ENCODE measurements around the gene CNIH3.

The CNIH3 gene

GRCh38 chr1:224767676-224768075 lies 151.6 kb downstream of the CNIH3 start:
- DNase-seq (ENCODE audit: low spot score), result no peak

DNA sequence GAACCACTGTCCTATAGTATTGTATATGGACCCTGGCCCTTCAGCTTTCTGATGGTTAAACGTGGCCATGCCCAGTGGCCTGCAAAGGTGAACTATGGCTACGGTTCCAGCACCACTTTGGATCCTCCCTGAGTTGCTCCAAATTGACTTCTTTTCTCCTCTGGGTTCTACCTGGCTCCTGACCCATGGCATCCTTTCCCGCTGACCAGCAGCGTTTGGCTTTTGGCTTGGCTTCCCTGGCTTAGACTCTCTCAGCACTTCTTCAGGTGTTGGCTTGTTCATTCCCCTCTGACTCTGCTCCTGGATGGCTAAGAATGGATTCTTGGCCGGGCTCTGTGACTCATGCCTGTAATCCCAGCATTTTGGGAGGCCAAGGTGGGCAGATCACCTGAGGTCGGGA lies 152.9 kb downstream of the CNIH3 start:
- no peak for DNase-seq (ENCODE audit: low spot score)

More at GRCh38 chr1:224767676-224768075, 151.6 kb downstream of the CNIH3 start:
- FAIRE-seq, result no peak

DNA sequence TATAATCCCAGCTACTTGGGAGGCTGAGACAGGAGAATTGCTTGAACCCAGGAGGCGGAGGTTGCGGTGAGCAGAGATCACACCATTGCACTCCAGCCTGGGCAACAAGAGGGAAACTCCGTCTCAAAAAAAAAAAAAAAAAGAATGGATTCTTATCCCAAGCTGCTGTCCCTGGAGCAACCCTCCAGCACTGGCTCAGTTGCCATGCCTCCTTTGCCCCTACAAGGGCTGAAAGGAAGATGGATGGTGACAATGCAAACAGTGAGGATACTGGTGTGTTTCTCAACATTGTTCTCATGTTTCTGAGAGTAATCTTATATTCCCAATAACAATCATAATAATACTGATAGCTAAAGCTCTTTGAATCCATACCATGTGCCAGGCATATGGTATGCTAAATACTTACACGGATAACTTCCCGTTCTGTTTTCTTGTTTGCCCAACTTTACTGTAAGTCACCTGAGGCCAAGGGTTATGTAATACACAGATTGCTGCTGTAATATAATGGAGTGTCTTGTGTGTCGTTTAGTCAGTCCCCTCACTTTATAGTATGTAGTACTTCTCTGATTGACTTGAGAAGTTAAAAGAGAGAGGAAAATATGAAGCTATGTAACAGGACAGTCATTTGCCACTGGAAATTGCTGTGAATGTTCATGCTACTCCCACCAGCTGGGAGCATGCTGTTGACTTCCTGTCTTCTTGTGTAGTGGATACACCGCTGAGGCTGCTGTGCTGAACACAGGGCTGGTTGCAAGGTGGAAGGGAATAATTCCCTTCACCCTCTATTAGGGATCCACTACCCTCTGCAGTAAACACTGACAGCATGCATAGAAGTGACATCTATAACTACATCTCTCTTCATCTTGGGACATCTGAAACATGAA lies 153.6 kb downstream of the CNIH3 start:
- FAIRE-seq (no peak), DNase-seq (ENCODE audit: low spot score) (no peak)

More for the DNA sequence above, 152.9 kb downstream of the CNIH3 start:
- no peak for FAIRE-seq

DNA sequence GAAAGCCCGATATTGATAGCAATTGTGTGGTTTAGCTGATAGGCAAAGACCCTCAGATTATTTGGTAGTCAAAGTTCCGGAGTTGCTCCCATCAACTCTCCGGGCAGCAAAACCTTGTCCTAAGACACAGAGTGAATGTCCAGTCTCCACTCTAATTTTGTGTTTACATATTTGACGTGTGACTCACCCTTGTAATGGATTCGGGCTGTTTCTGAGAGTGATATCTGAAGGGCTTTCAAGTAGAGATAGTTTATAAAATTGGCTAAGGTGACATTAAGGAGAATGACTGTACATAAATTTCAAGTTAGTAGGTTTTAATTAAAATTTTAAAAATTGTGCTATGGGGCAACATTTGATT lies 154.2 kb downstream of the CNIH3 start:
- FAIRE-seq (no peak), DNase-seq (ENCODE audit: low spot score) (peak; percentile 51)

DNA sequence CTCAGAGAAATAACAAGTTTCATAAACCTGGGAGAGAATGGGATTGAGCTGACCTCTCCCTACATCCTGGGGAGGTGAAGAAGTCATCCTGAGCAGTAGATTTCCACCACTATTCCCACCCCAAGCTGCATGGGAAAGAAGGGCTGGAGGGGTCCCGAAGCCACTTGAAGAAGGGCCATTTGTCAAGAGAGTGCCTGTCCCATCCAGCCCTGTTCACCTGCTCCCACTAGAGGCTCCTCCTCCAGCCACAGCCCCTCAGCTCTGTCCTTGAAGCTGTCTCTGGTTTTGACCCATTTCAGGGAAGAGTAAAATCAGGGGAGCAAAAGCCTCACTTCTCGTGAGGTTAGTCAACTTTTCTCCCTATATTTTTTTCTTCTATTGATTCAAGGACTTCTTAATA lies 157.5 kb downstream of the CNIH3 start:
- DNase-seq (ENCODE audit: low spot score) (no peak), FAIRE-seq (no peak)

DNA sequence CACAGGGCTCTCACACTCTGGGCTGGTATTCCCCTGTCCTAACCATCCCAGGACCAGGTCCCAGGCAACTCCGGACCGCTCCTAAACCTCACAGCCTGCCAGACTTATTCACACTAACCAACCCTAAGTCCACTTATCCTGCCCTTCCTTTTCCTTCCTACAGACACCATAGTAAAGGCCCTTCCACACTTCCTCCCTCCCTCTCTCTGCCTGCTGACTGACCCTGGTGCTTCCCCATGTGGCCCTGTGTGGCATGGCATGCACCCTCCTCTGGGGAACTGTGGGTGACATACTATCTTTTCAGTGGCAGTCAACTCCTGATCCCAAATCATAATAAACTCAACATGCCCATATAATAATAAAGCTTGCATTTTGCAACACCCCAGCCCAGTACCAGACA lies 158.3 kb downstream of the CNIH3 start:
- DNase-seq (ENCODE audit: low spot score) (no peak), FAIRE-seq (peak; percentile 48)

- no peak for FAIRE-seq
- no peak for DNase-seq (ENCODE audit: low spot score)
These were observed 161.1 kb downstream of the CNIH3 start for GRCh38 chr1:224777180-224777579.

GRCh38 chr1:224779536-224779935 lies 163.4 kb downstream of the CNIH3 start:
- DNase-seq (ENCODE audit: low spot score) (no peak), FAIRE-seq (no peak)

DNA sequence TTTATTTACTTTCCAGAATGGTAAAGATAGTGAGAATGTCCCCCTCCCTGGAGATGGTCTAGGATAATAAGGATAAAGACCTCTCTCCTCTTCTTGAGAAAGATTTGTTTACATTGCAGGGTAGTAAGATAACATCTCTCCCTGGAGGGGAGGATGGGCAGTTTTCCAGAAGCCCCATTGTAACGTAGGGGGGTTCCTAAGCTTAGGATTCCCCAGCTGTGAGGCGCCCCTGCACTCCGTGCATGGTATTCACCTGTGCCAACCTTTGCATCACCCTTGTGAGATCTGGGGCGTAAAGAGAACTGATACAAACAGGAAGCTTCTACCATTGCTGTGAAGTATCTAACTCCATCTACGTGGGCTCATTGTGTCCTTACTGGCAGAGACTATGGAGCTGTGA lies 164.6 kb downstream of the CNIH3 start:
- FAIRE-seq (no peak), DNase-seq (ENCODE audit: low spot score) (no peak)

DNA sequence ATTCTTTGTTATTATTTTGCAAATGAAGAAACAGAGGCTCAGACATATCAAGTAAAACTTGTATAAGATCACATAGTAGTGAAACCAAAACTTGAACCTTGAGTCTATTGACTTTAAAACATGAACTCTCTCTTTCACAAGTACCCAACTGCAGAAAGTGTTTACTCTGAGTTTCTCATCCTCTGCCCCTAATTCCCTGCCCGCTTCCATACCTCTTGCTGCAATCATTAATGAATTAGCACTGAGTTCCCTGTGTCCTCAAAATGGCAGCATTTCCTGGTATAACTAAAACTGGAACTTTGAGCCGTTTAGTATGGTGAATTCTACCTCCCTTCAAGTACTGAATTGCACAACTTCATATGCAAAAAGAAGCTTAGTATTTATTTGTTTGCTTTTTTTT lies 165.7 kb downstream of the CNIH3 start:
- DNase-seq (ENCODE audit: low spot score) (no peak), FAIRE-seq (no peak)

GRCh38 chr1:224782281-224783000 lies 166.3 kb downstream of the CNIH3 start:
- no peak for FAIRE-seq
- no peak for DNase-seq (ENCODE audit: low spot score)

DNA sequence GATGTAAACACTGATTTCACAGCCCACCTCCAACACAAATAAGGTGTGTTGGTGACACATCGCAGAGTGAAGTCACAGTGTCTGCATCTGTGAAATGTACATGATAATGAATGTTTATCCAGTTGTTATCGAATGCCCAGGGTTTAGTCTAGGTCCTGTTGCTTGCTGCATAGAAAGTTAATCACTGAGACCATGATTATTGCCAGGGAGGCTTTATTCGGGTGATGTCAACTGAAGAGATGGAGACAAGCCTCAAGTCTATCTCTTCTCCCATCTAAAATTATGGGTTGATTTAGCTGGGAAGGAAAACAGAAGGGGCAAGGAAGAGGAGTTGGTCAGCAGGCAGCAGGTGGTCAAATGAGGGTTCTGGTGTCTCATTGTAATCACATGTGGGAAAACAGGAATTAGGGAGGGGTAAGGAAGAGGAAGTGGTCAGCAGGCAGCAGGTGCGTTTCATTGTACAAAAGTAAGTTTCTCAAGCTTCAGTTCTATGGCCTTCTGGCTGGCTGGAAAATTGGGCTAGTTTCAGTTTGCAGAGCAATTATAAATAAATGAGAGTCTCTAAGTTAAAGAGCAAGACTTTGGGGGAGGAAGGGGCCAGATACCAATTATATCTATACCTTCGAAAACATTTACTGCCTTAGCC lies 167.0 kb downstream of the CNIH3 start:
- no peak for DNase-seq (ENCODE audit: low spot score)
- FAIRE-seq, result no peak

GRCh38 chr1:224784265-224785039 lies 168.3 kb downstream of the CNIH3 start:
- FAIRE-seq (no peak), DNase-seq (ENCODE audit: low spot score) (peak; percentile 32)

GRCh38 chr1:224785040-224785328 lies 168.9 kb downstream of the CNIH3 start:
- no peak for FAIRE-seq
- DNase-seq (ENCODE audit: low spot score), result no peak

- FAIRE-seq, result no peak
- DNase-seq (ENCODE audit: low spot score), result no peak
These were observed 169.5 kb downstream of the CNIH3 start for GRCh38 chr1:224785622-224786021.

GRCh38 chr1:224786533-224787250 lies 170.6 kb downstream of the CNIH3 start:
- peak; percentile 24 for DNase-seq (ENCODE audit: low spot score)
- no peak for FAIRE-seq

DNA sequence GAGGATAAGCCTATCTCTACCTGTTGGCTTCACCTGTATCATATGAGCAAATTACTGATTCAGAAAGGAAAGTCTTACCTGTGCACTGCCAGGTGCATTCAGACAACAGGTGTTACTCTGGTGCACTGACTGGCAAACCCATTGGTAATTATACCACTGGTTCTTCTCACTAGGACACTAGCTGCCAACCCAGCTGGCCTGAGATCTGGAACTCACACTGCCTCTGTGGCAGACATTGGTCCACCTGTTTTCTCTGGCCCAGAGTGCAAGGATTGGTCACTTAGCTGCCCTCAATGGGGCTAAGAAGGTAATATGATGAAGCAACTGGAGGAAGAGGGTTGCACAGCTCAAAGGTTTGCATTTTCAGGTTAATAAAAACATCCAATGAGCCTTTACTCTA lies 173.2 kb downstream of the CNIH3 start:
- DNase-seq (ENCODE audit: low spot score) (no peak), FAIRE-seq (no peak)

Measured in urothelium cell line (cell line).